Esophagus squamous epithelium (tissue), 5 donors: Measurements from ENCODE around the gene LRRC56. TPM values are rescaled to one million over a fixed set of nuclear protein-coding genes. Genes with fewer than 3 reads are reported as not detected.

Experiments used
- DNase-seq: peaks from one replicate; lab custom pipeline; 2025; lab: John Stamatoyannopoulos, UW
- H3K27ac ChIP-seq, 4 donors: fragments of 200-600 bp; sonication (generic); one replicate each; pipeline ENCODE4 v1.5.1; 2016 to 2019; ENCODE audit warnings: mild to moderate bottlenecking in 1 of 4
- H3K27me3 ChIP-seq, 4 donors: fragments of 200-600 bp; sonication (generic); 1 replicate in 3 of 4; 2 replicates in 1 of 4; pipeline versions ENCODE4 v1.5.1 to v1.6.0; 2017 to 2021; ENCODE audit warnings: antibody characterized with exemption in 1 of 4
- H3K36me3 ChIP-seq, 3 donors: fragments of 200-600 bp; sonication (generic); one replicate each; pipeline ENCODE4 v1.5.1; 2016 to 2019
- H3K4me1 ChIP-seq, 3 donors: fragments of 200-600 bp; sonication (generic); one replicate each; pipeline ENCODE4 v1.5.1; 2017 to 2019
- H3K4me3 ChIP-seq, 4 donors: fragments of 200-600 bp; sonication (generic); 1 replicate in 3 of 4; 2 replicates in 1 of 4; pipeline ENCODE4 v1.5.1; 2016 to 2019; ENCODE audit warnings: mild to moderate bottlenecking in 2 of 4, moderate library complexity in 1 of 4
- H3K9me3 ChIP-seq, 3 donors: fragments of 200-600 bp; sonication (generic); one replicate each; pipeline ENCODE4 v1.5.1; 2016 to 2019
- CTCF ChIP-seq, 6 experiments: fragments of 450-650 bp in 4 of 6; fragments of 200-600 bp in 2 of 6; sonication (generic) in 2 of 6; IDR thresholded peaks; one replicate each; pipeline ENCODE4 v1.5.1; 2016 to 2019; ENCODE audit warnings: antibody characterized with exemption in 6 of 6, mild to moderate bottlenecking in 4 of 6, moderate library complexity in 4 of 6
- POLR2A ChIP-seq, 4 donors: fragments of 450-650 bp; IDR thresholded peaks; one replicate each; pipeline ENCODE4 v1.6.1; 2017; ENCODE audit warnings: antibody characterized with exemption in 4 of 4, mild to moderate bottlenecking in 4 of 4, moderate library complexity in 3 of 4
- WGBS, 2 donors: methylation state at CpG; one replicate each; pipeline ENCODE4 v1.1.5; 2018; 5-methylcytosine and 5-hydroxymethylcytosine counted together
- intact Hi-C: fragments of 100-400 bp; cut with DNase I; formaldehyde crosslinking; loops from one replicate; pipeline ENCODE4 v1.15.0; 2022
- total RNA-seq, 4 donors: library from RNA; depleted of rRNA; stranded (reverse); fragments of >200 nt; gene quantifications; one replicate each; pipeline ENCODE4 v1.1.0, GENCODE V29; 2016
- donor health status: DM: yes; HTN: yes; CAD: no.

LRRC56 gene
- total RNA-seq, 4 donors from 2014 or later = 0.35 to 2.3 (median 1.2) TPM

- DNase-seq = no peak
- peak overlapping the region; percentile 58 to 97 (median 74) for H3K4me3 ChIP-seq
- peak overlapping the region; percentile 73 to 89 (median 82) for H3K27ac ChIP-seq
- peaks cover 0 to 9% (median 0%) of the 10 kb centered on the region in 4 donors for H3K27me3 ChIP-seq
- TF ChIP-seq CTCF (IDR thresholded peaks at IDR 0.05) = no peak
- peak in 1 of 4 donors; percentile 62 for TF ChIP-seq POLR2A (IDR thresholded peaks at IDR 0.05)
- 0% methylated on average over 2 of the region's 81 CpGs; no CpG with 5 or more reads in 1 of the 2 donors for WGBS, 2 donors
- no peaks in the 10 kb centered on the region for H3K9me3 ChIP-seq
- peaks cover 40 to 54% (median 43%) of the 10 kb centered on the region in 3 donors for H3K4me1 ChIP-seq
- H3K36me3 ChIP-seq = no peaks in the 10 kb centered on the region
- intact Hi-C loops = loop anchor here (5.0 kb wide), 1 partner anchor 37 kb away; no protein-coding TSS in a partner anchor
Observed at GRCh38 chr11:575313-575995, 38.1 kb downstream of the LRRC56 start.

GRCh38 chr11:575996-576768 lies 38.9 kb downstream of the LRRC56 start, which contains the start of gene PHRF1:
Gene PHRF1 (plus strand): TSS chr11:576470. CDS start chr11:581513, 5,043 bp downstream.
- WGBS, 2 donors = 0% methylated on average over 8 to 10 of the region's 99 CpGs

GRCh38 chr11:576811-577610 lies 39.7 kb downstream of the LRRC56 start:
- Histone ChIP-seq H3K27me3 (peaks cover 0 to 9% (median 0%) of the 10 kb centered on the region in 4 donors), H3K4me1 (peaks cover 41 to 64% (median 43%) of the 10 kb centered on the region in 3 donors), H3K9me3 (no peaks in the 10 kb centered on the region), H3K4me3 (peak overlapping the region; percentile 73 to 97 (median 82)), H3K27ac (peak overlapping the region; percentile 94 to 99 (median 96)), H3K36me3 (peaks cover 0 to 9% (median 4%) of the 10 kb centered on the region in 3 donors)
- intact Hi-C loops = loop anchor here (5.0 kb wide), 1 partner anchor 35 kb away; no protein-coding TSS in a partner anchor
- TF ChIP-seq CTCF (IDR thresholded peaks at IDR 0.05) = no peak
- TF ChIP-seq POLR2A (IDR thresholded peaks at IDR 0.05) = no peak
- DNase-seq = no peak
- 10 to 16% methylated on average over 12 to 16 of the region's 48 CpGs for WGBS, 2 donors

More at GRCh38 chr11:575996-576768, 38.9 kb downstream of the LRRC56 start, which contains the start of gene PHRF1:
- Histone ChIP-seq H3K4me3 (peak within 1 kb of the TSS; percentile 73 to 97 (median 82)), H3K27ac (peak within 1 kb of the TSS; percentile 94 to 99 (median 96)), H3K9me3 (no peaks in the 10 kb centered on the region), H3K27me3 (peaks cover 0 to 9% (median 0%) of the 10 kb centered on the region in 4 donors), H3K4me1 (peaks cover 41 to 60% (median 43%) of the 10 kb centered on the region in 3 donors), H3K36me3 (peaks cover 0 to under 1% (median 0%) of the 10 kb centered on the region in 3 donors)
- DNase-seq = peak; percentile 74
- TF ChIP-seq POLR2A (IDR thresholded peaks at IDR 0.05) (peak in 3 of 4 donors; percentile 59 to 91 (median 76)), CTCF (IDR thresholded peaks at IDR 0.05) (peak in 1 of 6 experiments; percentile 19)
- intact Hi-C loops = loop anchor here (5.0 kb wide), 1 partner anchor 36 kb away; no protein-coding TSS in a partner anchor

- Histone ChIP-seq H3K27me3 (peaks cover 0 to 9% (median 0%) of the 10 kb centered on the region in 4 donors), H3K4me3 (peak overlapping the region; percentile 73 to 97 (median 82)), H3K27ac (peak overlapping the region; percentile 94 to 99 (median 96)), H3K4me1 (peaks cover 41 to 64% (median 43%) of the 10 kb centered on the region in 3 donors), H3K36me3 (peaks cover 0 to 14% (median 10%) of the 10 kb centered on the region in 3 donors), H3K9me3 (no peaks in the 10 kb centered on the region)
- TF ChIP-seq CTCF (IDR thresholded peaks at IDR 0.05) (no peak), POLR2A (IDR thresholded peaks at IDR 0.05) (no peak)
- 39 to 41% methylated on average over 6 of the region's 6 CpGs for WGBS, 2 donors
- intact Hi-C loops = loop anchor here (5.0 kb wide), 1 partner anchor 35 kb away; no protein-coding TSS in a partner anchor
- DNase-seq = no peak
Observed at GRCh38 chr11:577611-577894, 40.2 kb downstream of the LRRC56 start.
